Ishikawa (cell line): Measurements from ENCODE around the gene ZBTB7C.

ENCODE experiments used
- CEBPB ChIP-seq: IDR thresholded peaks from 2 replicates; pipeline ENCODE4 v1.6.1; 2012
- CREB1 ChIP-seq: IDR thresholded peaks from 2 replicates; pipeline ENCODE4 v1.6.1; 2012; ENCODE audit warnings: low read depth
- EGR1 ChIP-seq: IDR thresholded peaks from 2 replicates; pipeline ENCODE4 v1.6.1; 2012
- EP300 ChIP-seq: IDR thresholded peaks from 2 replicates; pipeline ENCODE4 v1.6.1; 2012; ENCODE audit warnings: borderline replicate concordance
- FOXM1 ChIP-seq: IDR thresholded peaks from 2 replicates; pipeline ENCODE4 v1.6.1; 2012; ENCODE audit warnings: low read depth, borderline replicate concordance
- NFIC ChIP-seq: IDR thresholded peaks from 2 replicates; pipeline ENCODE4 v1.6.1; 2012
- RAD21 ChIP-seq: IDR thresholded peaks from 2 replicates; pipeline ENCODE4 v1.6.1; 2012; ENCODE audit warnings: low read depth
- REST ChIP-seq: IDR thresholded peaks from 2 replicates; pipeline ENCODE4 v1.6.1; 2012; ENCODE audit warnings: low read depth, mild to moderate bottlenecking
- TAF1 ChIP-seq: IDR thresholded peaks from 2 replicates; pipeline ENCODE4 v1.6.1; 2012; ENCODE audit warnings: low read depth, mild to moderate bottlenecking
- TCF12 ChIP-seq: IDR thresholded peaks from 2 replicates; pipeline ENCODE4 v1.6.1; 2012; ENCODE audit warnings: low read depth
- TEAD4 ChIP-seq: IDR thresholded peaks from 2 replicates; pipeline ENCODE4 v1.6.1; 2012
- ZBTB7A ChIP-seq: IDR thresholded peaks from 2 replicates; pipeline ENCODE4 v1.6.1; 2012; ENCODE audit warnings: low read depth
- TF ChIP-seq, protein P1 (sequence below): IDR thresholded peaks from 2 replicates; pipeline ENCODE4 v1.6.1; 2012
- TF ChIP-seq, protein P2 (sequence below): IDR thresholded peaks from 2 replicates; pipeline ENCODE4 v1.6.1; 2012

- TF ChIP-seq TCF12 (no peak), EP300 (no peak), CEBPB (no peak), REST (no peak), ZBTB7A (no peak), TAF1 (no peak), FOXM1 (no peak), RAD21 (no peak), TEAD4 (no peak), CREB1 (no peak), EGR1 (no peak), NFIC (no peak)
- TF ChIP-seq, protein P1, sequence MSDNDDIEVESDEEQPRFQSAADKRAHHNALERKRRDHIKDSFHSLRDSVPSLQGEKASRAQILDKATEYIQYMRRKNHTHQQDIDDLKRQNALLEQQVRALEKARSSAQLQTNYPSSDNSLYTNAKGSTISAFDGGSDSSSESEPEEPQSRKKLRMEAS, result no peak
- TF ChIP-seq, protein P2, sequence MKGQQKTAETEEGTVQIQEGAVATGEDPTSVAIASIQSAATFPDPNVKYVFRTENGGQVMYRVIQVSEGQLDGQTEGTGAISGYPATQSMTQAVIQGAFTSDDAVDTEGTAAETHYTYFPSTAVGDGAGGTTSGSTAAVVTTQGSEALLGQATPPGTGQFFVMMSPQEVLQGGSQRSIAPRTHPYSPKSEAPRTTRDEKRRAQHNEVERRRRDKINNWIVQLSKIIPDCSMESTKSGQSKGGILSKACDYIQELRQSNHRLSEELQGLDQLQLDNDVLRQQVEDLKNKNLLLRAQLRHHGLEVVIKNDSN, result no peak
Observed at GRCh38 chr18:48300463-48300961, 108.7 kb downstream of the ZBTB7C start.
